Type B pancreatic cell (in vitro differentiated cells): Measurements from ENCODE around the gene PAK5. TPM values are rescaled to one million over a fixed set of nuclear protein-coding genes. Genes with fewer than 3 reads are reported as not detected.

Experiments used
- DNase-seq: peaks from one replicate; pipeline ENCODE4 v3.0.0; 2021; ENCODE audit warnings: mixed read lengths; ENCODE audit not compliant: unreplicated experiment; ENCODE audit errors: extremely low spot score
- H3K27ac Mint-ChIP-seq: 2 replicates; pipeline ENCODE4 v1.8.0; 2021; ENCODE audit warnings: mild to moderate bottlenecking, mixed read lengths
- H3K27me3 Mint-ChIP-seq: 2 replicates; pipeline ENCODE4 v1.8.0; 2021; ENCODE audit warnings: mixed read lengths
- H3K36me3 Mint-ChIP-seq: 2 replicates; pipeline ENCODE4 v1.8.0; 2021; ENCODE audit warnings: mixed read lengths
- H3K4me1 Mint-ChIP-seq: one replicate; pipeline ENCODE4 v1.8.0; 2021; ENCODE audit warnings: mixed read lengths; ENCODE audit not compliant: unreplicated experiment
- H3K4me3 Mint-ChIP-seq: 2 replicates; pipeline ENCODE4 v1.8.0; 2021; ENCODE audit warnings: mild to moderate bottlenecking, mixed read lengths
- H3K9me3 Mint-ChIP-seq: 2 replicates; pipeline ENCODE4 v1.8.0; 2021; ENCODE audit warnings: mixed read lengths
- total RNA-seq: library from RNA; stranded (reverse); gene quantifications from 2 replicates; pipeline ENCODE4 v1.2.1, GENCODE V29; 2021; ENCODE audit warnings: low replicate concordance
- TF ChIP-seq, protein P1 (sequence below): fragments of 200-600 bp; sonication (generic); conservative IDR thresholded peaks from 2 replicates; pipeline ENCODE4 v1.5.0; 2021; ENCODE audit warnings: antibody characterized with exemption, mild to moderate bottlenecking

PAK5 gene
- total RNA-seq, 1 donor from 2014 or later, result 1.8 TPM

DNA sequence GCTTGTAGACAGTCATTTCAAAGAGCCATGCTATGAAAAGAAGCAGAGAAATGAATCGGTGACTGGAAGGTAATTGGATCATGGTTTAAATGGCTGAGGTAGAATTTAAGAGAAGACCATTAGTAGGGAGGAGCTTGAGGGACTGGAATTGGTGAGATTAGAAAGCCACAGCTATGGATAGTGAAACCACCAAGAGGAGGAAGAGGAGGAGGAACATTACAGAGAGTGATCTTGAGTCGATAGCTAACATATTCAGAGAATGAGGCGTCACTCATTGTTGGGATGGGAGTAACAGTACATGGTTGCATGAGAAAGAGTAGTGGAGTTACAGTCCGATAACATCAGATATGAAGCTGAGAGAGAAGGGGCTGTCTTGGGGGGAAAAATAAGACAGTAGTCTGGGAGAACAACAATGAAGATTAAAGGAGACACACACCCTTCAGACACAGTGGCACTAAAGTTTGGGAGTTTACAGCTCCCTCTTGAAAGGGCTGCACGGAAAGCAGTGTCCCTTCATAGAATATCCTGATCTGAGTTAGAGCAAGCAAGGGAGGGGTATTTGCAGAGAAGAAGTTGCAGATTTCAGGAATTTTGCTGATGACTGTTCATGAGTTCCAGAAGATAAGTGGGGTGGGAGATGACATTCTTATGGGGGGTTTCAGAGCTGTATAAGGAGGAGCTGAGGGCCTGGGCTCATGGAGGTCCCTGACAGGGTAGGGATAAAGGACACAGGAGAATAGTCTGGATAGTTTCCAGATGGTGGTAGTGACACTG, 339.6 kb downstream of the PAK5 start:
- Mint-ChIP-seq H3K4me3 (no peak overlapping the region), H3K4me1 (peaks cover 6% of the 10 kb centered on the region), H3K27ac (no peak overlapping the region), H3K36me3 (no peaks in the 10 kb centered on the region), H3K27me3 (peaks cover 23% of the 10 kb centered on the region), H3K9me3 (no peaks in the 10 kb centered on the region)
- no peak for DNase-seq
- TF ChIP-seq, protein P1, sequence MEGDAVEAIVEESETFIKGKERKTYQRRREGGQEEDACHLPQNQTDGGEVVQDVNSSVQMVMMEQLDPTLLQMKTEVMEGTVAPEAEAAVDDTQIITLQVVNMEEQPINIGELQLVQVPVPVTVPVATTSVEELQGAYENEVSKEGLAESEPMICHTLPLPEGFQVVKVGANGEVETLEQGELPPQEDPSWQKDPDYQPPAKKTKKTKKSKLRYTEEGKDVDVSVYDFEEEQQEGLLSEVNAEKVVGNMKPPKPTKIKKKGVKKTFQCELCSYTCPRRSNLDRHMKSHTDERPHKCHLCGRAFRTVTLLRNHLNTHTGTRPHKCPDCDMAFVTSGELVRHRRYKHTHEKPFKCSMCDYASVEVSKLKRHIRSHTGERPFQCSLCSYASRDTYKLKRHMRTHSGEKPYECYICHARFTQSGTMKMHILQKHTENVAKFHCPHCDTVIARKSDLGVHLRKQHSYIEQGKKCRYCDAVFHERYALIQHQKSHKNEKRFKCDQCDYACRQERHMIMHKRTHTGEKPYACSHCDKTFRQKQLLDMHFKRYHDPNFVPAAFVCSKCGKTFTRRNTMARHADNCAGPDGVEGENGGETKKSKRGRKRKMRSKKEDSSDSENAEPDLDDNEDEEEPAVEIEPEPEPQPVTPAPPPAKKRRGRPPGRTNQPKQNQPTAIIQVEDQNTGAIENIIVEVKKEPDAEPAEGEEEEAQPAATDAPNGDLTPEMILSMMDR, result no peak

DNA sequence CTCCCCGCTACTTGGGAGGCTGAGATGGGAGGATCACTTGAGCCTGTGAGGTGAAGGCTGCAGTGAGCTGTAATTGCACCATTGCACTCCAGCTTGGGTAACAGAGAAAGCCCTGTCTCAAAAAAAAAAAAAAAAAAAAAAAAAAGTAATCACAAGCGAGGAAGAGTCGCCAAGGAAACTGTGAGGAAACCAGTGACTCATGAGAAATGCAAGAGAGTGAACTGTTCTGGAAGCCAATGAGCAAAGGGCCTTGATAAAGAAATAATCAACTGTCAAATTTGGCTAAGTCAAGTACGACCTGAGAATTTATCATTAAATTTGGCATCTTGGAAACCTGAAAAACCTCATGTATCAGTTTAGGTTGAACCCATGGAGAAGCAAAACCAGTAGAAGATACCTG, 340.6 kb downstream of the PAK5 start:
- H3K9me3 Mint-ChIP-seq, result no peaks in the 10 kb centered on the region
- H3K4me1 Mint-ChIP-seq, result no peaks in the 10 kb centered on the region
- no peak overlapping the region for H3K27ac Mint-ChIP-seq
- H3K36me3 Mint-ChIP-seq, result no peaks in the 10 kb centered on the region
- peaks cover 14% of the 10 kb centered on the region for H3K27me3 Mint-ChIP-seq
- no peak overlapping the region for H3K4me3 Mint-ChIP-seq
- DNase-seq, result no peak
- TF ChIP-seq, protein P1, result no peak

DNA sequence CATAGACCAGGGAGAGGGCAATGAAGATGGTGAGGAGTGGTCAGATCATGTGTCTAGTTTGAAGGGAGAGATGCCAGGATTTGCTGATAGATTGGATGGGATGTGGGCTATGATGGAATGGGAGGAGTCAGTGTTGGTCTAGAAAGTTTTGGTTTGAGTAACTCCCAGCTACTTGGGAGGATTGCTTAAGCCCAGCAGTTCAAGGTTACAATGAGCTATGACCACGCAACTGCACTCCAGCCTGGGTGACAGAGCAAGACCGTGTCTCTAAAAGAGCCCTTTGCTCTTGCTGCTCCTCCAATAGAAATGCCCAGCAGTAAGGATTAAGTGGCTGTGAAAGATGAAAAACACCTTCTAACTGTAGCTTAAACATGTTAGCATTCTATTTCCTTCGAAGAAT, 342.7 kb downstream of the PAK5 start:
- Mint-ChIP-seq H3K4me1 (no peaks in the 10 kb centered on the region), H3K36me3 (no peaks in the 10 kb centered on the region), H3K27ac (no peak overlapping the region), H3K4me3 (no peak overlapping the region), H3K9me3 (no peaks in the 10 kb centered on the region), H3K27me3 (peaks cover 3% of the 10 kb centered on the region)
- no peak for DNase-seq
- TF ChIP-seq, protein P1, result no peak

DNA sequence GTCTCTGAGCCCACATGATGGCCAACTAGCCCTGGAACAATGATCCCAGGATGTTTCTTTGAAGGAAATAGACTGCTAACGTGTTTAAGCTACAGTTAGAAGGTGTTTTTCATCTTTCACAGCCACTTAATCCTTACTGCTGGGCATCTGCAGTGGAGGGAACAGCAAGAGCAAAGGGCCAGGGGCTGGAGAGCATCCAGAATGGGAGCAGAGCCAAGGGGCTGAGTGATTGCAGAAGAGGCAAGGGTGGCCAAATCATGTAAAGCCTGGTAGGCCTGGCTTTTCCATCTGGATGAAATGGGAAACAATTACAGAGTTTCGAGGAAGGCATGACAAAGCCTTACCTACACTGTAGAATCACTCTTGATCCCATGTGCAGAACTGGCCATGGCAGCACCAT, 343.2 kb downstream of the PAK5 start:
- Mint-ChIP-seq H3K4me1 (no peaks in the 10 kb centered on the region), H3K4me3 (no peak overlapping the region), H3K36me3 (no peaks in the 10 kb centered on the region), H3K27ac (no peak overlapping the region), H3K27me3 (peaks cover 3% of the 10 kb centered on the region), H3K9me3 (no peaks in the 10 kb centered on the region)
- TF ChIP-seq, protein P1, result no peak
- no peak for DNase-seq

DNA sequence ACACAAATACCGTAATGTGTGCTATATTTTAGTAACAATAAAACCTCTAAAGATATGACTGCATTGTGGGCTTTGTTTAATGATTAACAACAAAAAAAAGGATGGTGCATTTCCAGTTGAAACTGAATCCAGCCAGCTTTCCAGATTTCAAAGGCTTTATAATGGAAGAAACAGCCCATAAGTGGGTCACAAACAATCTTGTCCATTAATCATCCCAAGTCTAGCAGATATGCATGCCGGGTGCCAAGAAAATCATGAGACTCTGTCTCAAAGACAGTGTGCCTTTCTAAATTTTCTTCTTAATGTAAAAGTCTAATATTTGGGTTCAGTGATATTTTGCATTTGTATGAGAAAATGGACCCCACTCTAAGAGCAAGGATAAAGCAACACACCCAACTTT, 345.1 kb downstream of the PAK5 start:
- no peak for DNase-seq
- no peaks in the 10 kb centered on the region for H3K4me1 Mint-ChIP-seq
- no peak overlapping the region for H3K27ac Mint-ChIP-seq

More for the DNA sequence above, 345.1 kb downstream of the PAK5 start:
- no peaks in the 10 kb centered on the region for H3K9me3 Mint-ChIP-seq
- H3K27me3 Mint-ChIP-seq, result peaks cover 7% of the 10 kb centered on the region
- TF ChIP-seq, protein P1, result no peak
- H3K4me3 Mint-ChIP-seq, result no peak overlapping the region
- no peaks in the 10 kb centered on the region for H3K36me3 Mint-ChIP-seq
